Measurements from ENCODE around the gene KCNS1. TPM values are rescaled to one million over a fixed set of nuclear protein-coding genes. Genes with fewer than 3 reads are reported as not detected.

Gene KCNS1
- total and polyA plus RNA-seq, 2 experiments from 2014 or later = 0.37 to 3.2 TPM

DNA sequence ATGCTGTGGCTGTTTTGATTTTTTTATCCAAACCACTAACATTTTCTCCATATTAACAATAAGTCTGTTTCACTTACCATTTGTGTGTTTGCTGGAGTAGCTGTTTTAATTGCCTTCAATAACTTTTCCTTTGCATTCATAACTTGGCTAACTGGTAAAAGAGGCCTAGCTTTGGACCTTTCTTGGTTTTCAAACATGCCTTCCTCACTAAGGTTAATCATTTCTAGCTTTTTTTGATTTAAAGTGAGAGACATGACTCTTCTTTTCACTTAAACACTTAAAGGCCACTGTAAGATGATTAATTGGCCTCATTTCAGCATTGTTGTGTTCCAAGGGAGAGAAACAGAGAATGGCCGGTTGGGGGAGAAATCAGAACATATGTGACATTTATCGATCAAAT, 20.5 kb upstream of the KCNS1 start:
- H3K4me3 ChIP-seq = no peak overlapping the region
- H3K9me3 Mint-ChIP-seq = no peaks in the 10 kb centered on the region
- no peaks in the 10 kb centered on the region for H3K27me3 Mint-ChIP-seq (ENCODE audit: insufficient read depth, low read depth, poor library complexity)
- TF ChIP-seq POLR2AphosphoS5 (IDR thresholded peaks at IDR 0.05; ENCODE audit: low read depth) (no peak), STAT1 (IDR thresholded peaks at IDR 0.05; ENCODE audit: unreplicated experiment) (no peak), ZNF114 (CRISPR knock-in tag; IDR thresholded peaks at IDR 0.05) (no peak), CREB1 (CRISPR knock-in tag; IDR thresholded peaks at IDR 0.05; ENCODE audit: low read depth) (no peak), ETS1 (IDR thresholded peaks at IDR 0.05) (no peak), NANOG (IDR thresholded peaks at IDR 0.05; ENCODE audit: borderline replicate concordance) (no peak), JUNB (IDR thresholded peaks at IDR 0.05; ENCODE audit: unreplicated experiment) (no peak), REST (IDR thresholded peaks at IDR 0.05; ENCODE audit: unreplicated experiment) (no peak), EZH2phosphoT487 (IDR thresholded peaks at IDR 0.05; ENCODE audit: unreplicated experiment) (no peak), ZNF331 (CRISPR knock-in tag; IDR thresholded peaks at IDR 0.05; ENCODE audit: low read depth) (no peak), EZH2 (IDR thresholded peaks at IDR 0.05; ENCODE audit: low read depth, unreplicated experiment) (no peak), CTCF (conservative IDR thresholded peaks at IDR 0.05; ENCODE audit: low read depth in 2 of 2) (no peak)
- TF ChIP-seq, protein P1, sequence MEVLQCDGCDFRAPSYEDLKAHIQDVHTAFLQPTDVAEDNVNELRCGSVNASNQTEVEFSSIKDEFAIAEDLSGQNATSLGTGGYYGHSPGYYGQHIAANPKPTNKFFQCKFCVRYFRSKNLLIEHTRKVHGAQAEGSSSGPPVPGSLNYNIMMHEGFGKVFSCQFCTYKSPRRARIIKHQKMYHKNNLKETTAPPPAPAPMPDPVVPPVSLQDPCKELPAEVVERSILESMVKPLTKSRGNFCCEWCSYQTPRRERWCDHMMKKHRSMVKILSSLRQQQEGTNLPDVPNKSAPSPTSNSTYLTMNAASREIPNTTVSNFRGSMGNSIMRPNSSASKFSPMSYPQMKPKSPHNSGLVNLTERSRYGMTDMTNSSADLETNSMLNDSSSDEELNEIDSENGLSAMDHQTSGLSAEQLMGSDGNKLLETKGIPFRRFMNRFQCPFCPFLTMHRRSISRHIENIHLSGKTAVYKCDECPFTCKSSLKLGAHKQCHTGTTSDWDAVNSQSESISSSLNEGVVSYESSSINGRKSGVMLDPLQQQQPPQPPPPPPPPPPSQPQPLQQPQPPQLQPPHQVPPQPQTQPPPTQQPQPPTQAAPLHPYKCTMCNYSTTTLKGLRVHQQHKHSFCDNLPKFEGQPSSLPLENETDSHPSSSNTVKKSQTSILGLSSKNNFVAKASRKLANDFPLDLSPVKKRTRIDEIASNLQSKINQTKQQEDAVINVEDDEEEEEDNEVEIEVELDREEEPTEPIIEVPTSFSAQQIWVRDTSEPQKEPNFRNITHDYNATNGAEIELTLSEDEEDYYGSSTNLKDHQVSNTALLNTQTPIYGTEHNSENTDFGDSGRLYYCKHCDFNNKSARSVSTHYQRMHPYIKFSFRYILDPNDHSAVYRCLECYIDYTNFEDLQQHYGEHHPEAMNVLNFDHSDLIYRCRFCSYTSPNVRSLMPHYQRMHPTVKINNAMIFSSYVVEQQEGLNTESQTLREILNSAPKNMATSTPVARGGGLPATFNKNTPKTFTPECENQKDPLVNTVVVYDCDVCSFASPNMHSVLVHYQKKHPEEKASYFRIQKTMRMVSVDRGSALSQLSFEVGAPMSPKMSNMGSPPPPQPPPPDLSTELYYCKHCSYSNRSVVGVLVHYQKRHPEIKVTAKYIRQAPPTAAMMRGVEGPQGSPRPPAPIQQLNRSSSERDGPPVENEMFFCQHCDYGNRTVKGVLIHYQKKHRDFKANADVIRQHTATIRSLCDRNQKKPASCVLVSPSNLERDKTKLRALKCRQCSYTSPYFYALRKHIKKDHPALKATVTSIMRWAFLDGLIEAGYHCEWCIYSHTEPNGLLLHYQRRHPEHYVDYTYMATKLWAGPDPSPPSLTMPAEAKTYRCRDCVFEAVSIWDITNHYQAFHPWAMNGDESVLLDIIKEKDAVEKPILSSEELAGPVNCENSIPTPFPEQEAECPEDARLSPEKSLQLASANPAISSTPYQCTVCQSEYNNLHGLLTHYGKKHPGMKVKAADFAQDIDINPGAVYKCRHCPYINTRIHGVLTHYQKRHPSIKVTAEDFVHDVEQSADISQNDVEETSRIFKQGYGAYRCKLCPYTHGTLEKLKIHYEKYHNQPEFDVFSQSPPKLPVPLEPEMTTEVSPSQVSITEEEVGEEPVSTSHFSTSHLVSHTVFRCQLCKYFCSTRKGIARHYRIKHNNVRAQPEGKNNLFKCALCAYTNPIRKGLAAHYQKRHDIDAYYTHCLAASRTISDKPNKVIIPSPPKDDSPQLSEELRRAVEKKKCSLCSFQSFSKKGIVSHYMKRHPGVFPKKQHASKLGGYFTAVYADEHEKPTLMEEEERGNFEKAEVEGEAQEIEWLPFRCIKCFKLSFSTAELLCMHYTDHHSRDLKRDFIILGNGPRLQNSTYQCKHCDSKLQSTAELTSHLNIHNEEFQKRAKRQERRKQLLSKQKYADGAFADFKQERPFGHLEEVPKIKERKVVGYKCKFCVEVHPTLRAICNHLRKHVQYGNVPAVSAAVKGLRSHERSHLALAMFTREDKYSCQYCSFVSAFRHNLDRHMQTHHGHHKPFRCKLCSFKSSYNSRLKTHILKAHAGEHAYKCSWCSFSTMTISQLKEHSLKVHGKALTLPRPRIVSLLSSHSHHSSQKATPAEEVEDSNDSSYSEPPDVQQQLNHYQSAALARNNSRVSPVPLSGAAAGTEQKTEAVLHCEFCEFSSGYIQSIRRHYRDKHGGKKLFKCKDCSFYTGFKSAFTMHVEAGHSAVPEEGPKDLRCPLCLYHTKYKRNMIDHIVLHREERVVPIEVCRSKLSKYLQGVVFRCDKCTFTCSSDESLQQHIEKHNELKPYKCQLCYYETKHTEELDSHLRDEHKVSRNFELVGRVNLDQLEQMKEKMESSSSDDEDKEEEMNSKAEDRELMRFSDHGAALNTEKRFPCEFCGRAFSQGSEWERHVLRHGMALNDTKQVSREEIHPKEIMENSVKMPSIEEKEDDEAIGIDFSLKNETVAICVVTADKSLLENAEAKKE (CRISPR knock-in tag; IDR thresholded peaks at IDR 0.05) = no peak
- no peaks in the 10 kb centered on the region for H4K20me1 ChIP-seq (replicated peaks; ENCODE audit: insufficient read depth)
- no peaks in the 10 kb centered on the region for H3K79me2 ChIP-seq (replicated peaks; ENCODE audit: insufficient read depth)
- no peaks in the 10 kb centered on the region for H3K36me3 Mint-ChIP-seq (ENCODE audit: low read depth)
- no peaks in the 10 kb centered on the region for H3F3A ChIP-seq (replicated peaks; ENCODE audit: low read depth)
- no peaks in the 10 kb centered on the region for H3K9me2 ChIP-seq (ENCODE audit: insufficient read depth)
- no peak overlapping the region for H3K4me3 Mint-ChIP-seq
- no peaks in the 10 kb centered on the region for H3K36me3 ChIP-seq (ENCODE audit: insufficient read depth)
- H3K27me3 ChIP-seq (ENCODE audit: insufficient read depth) = no peaks in the 10 kb centered on the region
- no peaks in the 10 kb centered on the region for H3K4me1 Mint-ChIP-seq
- ATAC-seq (no peak), DNase-seq (ENCODE audit: low spot score) (no peak)
- no peak overlapping the region for H2AFZ ChIP-seq
- no peak overlapping the region for H3K27ac Mint-ChIP-seq
- H3K4me2 ChIP-seq = no peak overlapping the region
- no peaks in the 10 kb centered on the region for H3K4me1 ChIP-seq (ENCODE audit: insufficient read depth)
- H3K27ac ChIP-seq (ENCODE audit: low read depth) = no peak overlapping the region

All from GM23338 (cell line).